Endodermal cell (in vitro differentiated cells): ENCODE measurements around the gene FER. TPM values are rescaled to one million over a fixed set of nuclear protein-coding genes. Genes with fewer than 3 reads are reported as not detected.

Experiments used
- DNase-seq: peaks from one replicate; pipeline ENCODE4 v3.0.0-alpha.2; 2017
- H3K27ac ChIP-seq: 2 replicates; pipeline ENCODE4 v1.5.1; 2013; ENCODE audit warnings: mild to moderate bottlenecking, low read depth, low read length, moderate library complexity
- H3K27me3 ChIP-seq: 2 replicates; pipeline ENCODE4 v1.6.1; 2013; ENCODE audit warnings: mild to moderate bottlenecking, low read length, moderate library complexity; ENCODE audit not compliant: insufficient read depth, control insufficient read depth, poor library complexity, severe bottlenecking
- H3K36me3 ChIP-seq: 2 replicates; pipeline ENCODE4 v1.7.0; 2013; ENCODE audit warnings: mild to moderate bottlenecking, low read length, moderate library complexity; ENCODE audit not compliant: control insufficient read depth, insufficient read depth
- H3K4me1 ChIP-seq: one replicate; pipeline ENCODE4 v1.7.0; 2013; ENCODE audit warnings: low read length; ENCODE audit not compliant: control insufficient read depth, insufficient read depth
- H3K4me3 ChIP-seq: 2 replicates; pipeline ENCODE4 v1.5.1; 2013; ENCODE audit warnings: mild to moderate bottlenecking, low read length, moderate library complexity
- H3K9ac ChIP-seq: 2 replicates; pipeline ENCODE4 v1.6.1; 2013; ENCODE audit warnings: mild to moderate bottlenecking, low read length, moderate library complexity; ENCODE audit not compliant: poor library complexity, severe bottlenecking; ENCODE audit errors: extremely low read depth
- H3K9me3 ChIP-seq: 2 replicates; pipeline ENCODE4 v1.6.1; 2013; ENCODE audit warnings: mild to moderate bottlenecking, low read length, moderate library complexity; ENCODE audit not compliant: control insufficient read depth
- H3K27ac Mint-ChIP-seq: 2 replicates; pipeline ENCODE4 v1.8.0; 2020; ENCODE audit warnings: mixed read lengths
- H3K27me3 Mint-ChIP-seq: 2 replicates; pipeline ENCODE4 v1.8.0; 2021; ENCODE audit warnings: mild to moderate bottlenecking, mixed read lengths; ENCODE audit not compliant: insufficient read depth
- H3K36me3 Mint-ChIP-seq: 2 replicates; pipeline ENCODE4 v1.8.0; 2020; ENCODE audit warnings: low read depth, mixed read lengths
- H3K4me1 Mint-ChIP-seq: 2 replicates; pipeline ENCODE4 v1.8.0; 2020; ENCODE audit warnings: mixed read lengths
- H3K4me3 Mint-ChIP-seq: 2 replicates; pipeline ENCODE4 v1.8.0; 2020; ENCODE audit warnings: mild to moderate bottlenecking, moderate library complexity, mixed read lengths
- H3K9me3 Mint-ChIP-seq: 2 replicates; pipeline ENCODE4 v1.8.0; 2020; ENCODE audit warnings: mild to moderate bottlenecking, mixed read lengths
- WGBS, 2 experiments: methylation state at CpG; one replicate each; pipeline versions ENCODE4 v1.1.5 to v1.1.7; 2013; ENCODE audit warnings: missing lambda C conversion rate in 2 of 2, mixed read lengths in 1 of 2; ENCODE audit not compliant: insufficient coverage in 1 of 2, insufficient read length in 1 of 2; 5-methylcytosine and 5-hydroxymethylcytosine counted together
- total RNA-seq, 2 donors: library from RNA; stranded (reverse); fragmentation: NEBNext Ultra II Directional in 1 of 2; extraction: Animal tissue kit (Norgen Biotek cat#: 25700) in 1 of 2; gene quantifications; 2 replicates in 1 of 2; 3 replicates in 1 of 2; pipeline ENCODE4 v1.2.1, GENCODE V29; 2021
- TF ChIP-seq, protein P1 (sequence below): fragments of 200-600 bp; sonication (generic); conservative IDR thresholded peaks from 2 replicates; pipeline ENCODE4 v1.5.0; 2021; ENCODE audit warnings: antibody characterized with exemption, mild to moderate bottlenecking

FER gene
- total RNA-seq, 2 donors from 2014 or later: 24.5 to 26.8 TPM

DNA sequence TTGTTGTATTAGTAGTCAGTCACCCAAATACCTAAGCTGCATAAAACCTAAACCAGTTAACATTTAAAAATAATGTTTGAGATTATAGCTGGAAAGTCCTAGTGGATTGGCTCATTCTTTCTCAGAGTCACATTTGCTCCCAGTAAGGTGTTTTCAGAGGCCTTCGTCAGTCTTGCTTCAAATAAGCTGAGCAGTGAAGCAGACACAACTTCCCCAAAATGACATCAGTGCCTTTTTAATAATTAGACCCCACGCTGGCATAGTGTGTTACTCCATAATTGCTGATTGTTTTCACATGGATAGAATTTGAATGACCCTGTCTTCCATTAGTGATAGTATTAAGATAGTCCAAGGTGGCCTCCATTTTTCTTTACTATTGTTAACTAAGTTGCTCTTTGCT, 416.3 kb downstream of the FER start:
- H3K9ac ChIP-seq: no peak overlapping the region
- Mint-ChIP-seq H3K4me3 (no peak overlapping the region), H3K9me3 (no peaks in the 10 kb centered on the region), H3K4me1 (peaks cover 6% of the 10 kb centered on the region), H3K36me3 (no peaks in the 10 kb centered on the region), H3K27me3 (no peaks in the 10 kb centered on the region), H3K27ac (no peak overlapping the region)
- TF ChIP-seq, protein P1, sequence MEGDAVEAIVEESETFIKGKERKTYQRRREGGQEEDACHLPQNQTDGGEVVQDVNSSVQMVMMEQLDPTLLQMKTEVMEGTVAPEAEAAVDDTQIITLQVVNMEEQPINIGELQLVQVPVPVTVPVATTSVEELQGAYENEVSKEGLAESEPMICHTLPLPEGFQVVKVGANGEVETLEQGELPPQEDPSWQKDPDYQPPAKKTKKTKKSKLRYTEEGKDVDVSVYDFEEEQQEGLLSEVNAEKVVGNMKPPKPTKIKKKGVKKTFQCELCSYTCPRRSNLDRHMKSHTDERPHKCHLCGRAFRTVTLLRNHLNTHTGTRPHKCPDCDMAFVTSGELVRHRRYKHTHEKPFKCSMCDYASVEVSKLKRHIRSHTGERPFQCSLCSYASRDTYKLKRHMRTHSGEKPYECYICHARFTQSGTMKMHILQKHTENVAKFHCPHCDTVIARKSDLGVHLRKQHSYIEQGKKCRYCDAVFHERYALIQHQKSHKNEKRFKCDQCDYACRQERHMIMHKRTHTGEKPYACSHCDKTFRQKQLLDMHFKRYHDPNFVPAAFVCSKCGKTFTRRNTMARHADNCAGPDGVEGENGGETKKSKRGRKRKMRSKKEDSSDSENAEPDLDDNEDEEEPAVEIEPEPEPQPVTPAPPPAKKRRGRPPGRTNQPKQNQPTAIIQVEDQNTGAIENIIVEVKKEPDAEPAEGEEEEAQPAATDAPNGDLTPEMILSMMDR: no peak
- H3K27ac ChIP-seq: no peak overlapping the region
- no peak overlapping the region for H3K4me3 ChIP-seq
- H3K9me3 ChIP-seq: no peaks in the 10 kb centered on the region
- H3K36me3 ChIP-seq: no peaks in the 10 kb centered on the region
- DNase-seq: no peak
- H3K27me3 ChIP-seq: no peaks in the 10 kb centered on the region
- H3K4me1 ChIP-seq: no peaks in the 10 kb centered on the region
- WGBS, 2 experiments: 91 to 100% methylated on average over 2 of the region's 2 CpGs

DNA sequence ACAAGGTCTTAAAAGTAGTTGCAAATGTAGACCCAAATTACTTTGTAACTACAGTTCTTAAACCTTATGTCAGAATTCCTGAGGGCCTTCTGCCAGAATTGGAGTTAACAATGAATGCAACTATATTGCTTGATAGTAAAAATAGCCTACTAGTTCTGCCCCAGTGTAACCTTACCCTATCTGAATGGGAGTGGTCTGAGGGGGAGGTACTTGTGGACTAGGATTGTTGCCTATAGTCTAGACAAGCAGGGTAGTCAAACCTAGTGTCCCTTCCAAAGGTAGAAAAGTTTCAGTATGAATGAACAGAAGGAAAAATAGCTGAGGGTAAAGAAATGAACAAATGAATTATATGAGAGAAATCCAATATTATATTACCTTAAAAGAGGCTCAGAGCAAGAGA, 419.9 kb downstream of the FER start:
- no peak overlapping the region for H3K27ac Mint-ChIP-seq

DNA sequence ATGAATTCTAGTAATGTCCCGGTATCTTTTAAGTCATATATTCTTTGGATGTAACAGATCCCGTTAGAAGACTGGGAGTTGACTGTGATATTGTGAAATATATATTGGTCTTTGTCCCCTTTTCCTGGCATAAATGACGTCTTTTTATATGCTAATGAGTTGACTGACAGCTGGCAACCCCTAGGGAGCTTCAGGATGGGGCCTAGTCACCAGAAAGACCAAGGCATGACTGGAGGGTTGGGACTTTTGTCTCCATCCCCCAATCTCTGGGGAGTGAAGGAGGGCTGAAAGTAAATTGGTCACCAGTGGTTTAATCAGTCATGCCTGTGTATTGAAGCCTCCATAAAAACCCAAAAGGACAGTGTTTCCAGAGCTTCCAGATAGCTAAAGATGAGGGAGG, 420.5 kb downstream of the FER start:
- WGBS, 2 experiments: 76 to 100% methylated on average over 1 to 3 of the region's 3 CpGs
- H3K27me3 Mint-ChIP-seq: no peaks in the 10 kb centered on the region
- H3K9ac ChIP-seq: no peak overlapping the region
- no peak overlapping the region for H3K27ac ChIP-seq
- no peaks in the 10 kb centered on the region for H3K27me3 ChIP-seq
- no peaks in the 10 kb centered on the region for H3K9me3 ChIP-seq
- no peak overlapping the region for H3K4me3 Mint-ChIP-seq
- H3K36me3 ChIP-seq: no peaks in the 10 kb centered on the region
- H3K4me3 ChIP-seq: no peak overlapping the region
- peak overlapping the region; percentile 46 for H3K27ac Mint-ChIP-seq
- no peaks in the 10 kb centered on the region for H3K36me3 Mint-ChIP-seq
- H3K9me3 Mint-ChIP-seq: no peaks in the 10 kb centered on the region
- TF ChIP-seq, protein P1: no peak
- DNase-seq: no peak
- H3K4me1 ChIP-seq: peaks cover 5% of the 10 kb centered on the region
- peaks cover 10% of the 10 kb centered on the region for H3K4me1 Mint-ChIP-seq

More for the DNA sequence above, 419.9 kb downstream of the FER start:
- no peak overlapping the region for H3K4me3 ChIP-seq
- H3K9me3 ChIP-seq: no peaks in the 10 kb centered on the region
- H3K4me3 Mint-ChIP-seq: no peak overlapping the region
- H3K36me3 ChIP-seq: no peaks in the 10 kb centered on the region
- TF ChIP-seq, protein P1: no peak
- peaks cover 5% of the 10 kb centered on the region for H3K4me1 ChIP-seq
- no peak overlapping the region for H3K9ac ChIP-seq
- H3K36me3 Mint-ChIP-seq: no peaks in the 10 kb centered on the region
- peaks cover 10% of the 10 kb centered on the region for H3K4me1 Mint-ChIP-seq
- no peaks in the 10 kb centered on the region for H3K9me3 Mint-ChIP-seq
- no peak overlapping the region for H3K27ac ChIP-seq
- DNase-seq: no peak
- no peaks in the 10 kb centered on the region for H3K27me3 ChIP-seq
- no peaks in the 10 kb centered on the region for H3K27me3 Mint-ChIP-seq
